ENCODE data around the gene CCDC150. TPM values are rescaled to one million over a fixed set of nuclear protein-coding genes. Genes with fewer than 3 reads are reported as not detected.

CCDC150 gene
- total RNA-seq, 1 donor from 2014 or later: 4.4 TPM

DNA sequence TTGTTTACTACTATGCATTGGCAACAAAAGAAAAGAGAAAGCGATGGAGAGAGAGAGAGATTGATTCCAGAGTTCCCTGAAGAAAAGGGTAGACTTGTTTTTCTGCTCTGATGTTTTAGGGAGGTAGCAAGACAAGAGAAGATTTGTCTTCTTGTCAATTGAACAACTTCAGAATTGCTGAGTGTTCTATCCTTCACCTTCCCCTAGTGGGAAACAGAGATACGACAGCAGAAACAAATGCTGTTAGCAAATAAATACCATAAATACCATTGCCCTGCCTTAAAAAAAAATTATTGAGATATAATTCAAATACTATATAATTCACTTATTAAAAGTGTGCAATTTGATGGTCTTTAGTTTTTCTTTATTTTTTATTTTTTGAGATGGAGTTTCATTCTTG lies 26.2 kb upstream of the CCDC150 start:
- no peaks in the 10 kb centered on the region for H4K20me1 ChIP-seq (ENCODE audit: insufficient read depth, low read length)
- no peaks in the 10 kb centered on the region for H3K79me2 ChIP-seq (ENCODE audit: insufficient read depth, low read length)
- H3K9me3 Mint-ChIP-seq (ENCODE audit: unreplicated experiment): no peaks in the 10 kb centered on the region
- H3K27ac ChIP-seq (ENCODE audit: low read depth, low read length): no peak overlapping the region
- no peaks in the 10 kb centered on the region for H3K27me3 ChIP-seq (ENCODE audit: insufficient read depth, low read length)
- peaks cover under 1% of the 10 kb centered on the region for H3K4me1 Mint-ChIP-seq (ENCODE audit: low read depth, unreplicated experiment)
- no peak for TF ChIP-seq CTCF (IDR thresholded peaks at IDR 0.05; ENCODE audit: insufficient read depth, low read depth, low read length)
- TF ChIP-seq EZH2 (IDR thresholded peaks at IDR 0.05; ENCODE audit: insufficient read depth, low read length): no peak
- no peaks in the 10 kb centered on the region for H3K4me1 ChIP-seq (ENCODE audit: insufficient read depth, low read length)
- no peaks in the 10 kb centered on the region for H3K36me3 Mint-ChIP-seq (ENCODE audit: low read depth, unreplicated experiment)
- no peak overlapping the region for H3K27ac Mint-ChIP-seq (ENCODE audit: unreplicated experiment)
- H3K36me3 ChIP-seq (ENCODE audit: insufficient read depth, low read length): no peaks in the 10 kb centered on the region
- no peaks in the 10 kb centered on the region for H3K9me3 ChIP-seq (ENCODE audit: insufficient read depth, low read depth, low read length)
- FAIRE-seq (no peak), DNase-seq (ENCODE audit: low read depth) (no peak)
- no peak overlapping the region for H3K4me3 ChIP-seq (ENCODE audit: insufficient read depth, low read depth, low read length)
- H3K4me2 ChIP-seq (ENCODE audit: low read length): no peak overlapping the region
- no peak overlapping the region for H2AFZ ChIP-seq (ENCODE audit: low read depth, low read length)
- no peaks in the 10 kb centered on the region for H3K27me3 Mint-ChIP-seq (ENCODE audit: low read depth, unreplicated experiment)
- H3K4me3 Mint-ChIP-seq (ENCODE audit: unreplicated experiment): no peak overlapping the region
- no peak overlapping the region for H3K9ac ChIP-seq (ENCODE audit: low read length)

- Histone ChIP-seq H3K36me3 (ENCODE audit: insufficient read depth, low read length) (no peaks in the 10 kb centered on the region), H2AFZ (ENCODE audit: low read depth, low read length) (no peak overlapping the region), H3K27ac (ENCODE audit: low read depth, low read length) (no peak overlapping the region), H4K20me1 (ENCODE audit: insufficient read depth, low read length) (no peaks in the 10 kb centered on the region), H3K27me3 (ENCODE audit: insufficient read depth, low read length) (no peaks in the 10 kb centered on the region), H3K4me2 (ENCODE audit: low read length) (no peak overlapping the region), H3K4me1 (ENCODE audit: insufficient read depth, low read length) (no peaks in the 10 kb centered on the region), H3K4me3 (ENCODE audit: insufficient read depth, low read depth, low read length) (no peak overlapping the region), H3K9me3 (ENCODE audit: insufficient read depth, low read depth, low read length) (no peaks in the 10 kb centered on the region), H3K9ac (ENCODE audit: low read length) (no peak overlapping the region), H3K79me2 (ENCODE audit: insufficient read depth, low read length) (no peaks in the 10 kb centered on the region)
- Mint-ChIP-seq H3K36me3 (ENCODE audit: low read depth, unreplicated experiment) (no peaks in the 10 kb centered on the region), H3K9me3 (ENCODE audit: unreplicated experiment) (peaks cover 4% of the 10 kb centered on the region), H3K27ac (ENCODE audit: unreplicated experiment) (no peak overlapping the region), H3K4me1 (ENCODE audit: low read depth, unreplicated experiment) (no peaks in the 10 kb centered on the region), H3K27me3 (ENCODE audit: low read depth, unreplicated experiment) (peaks cover 10% of the 10 kb centered on the region), H3K4me3 (ENCODE audit: unreplicated experiment) (no peak overlapping the region)
- no peak for FAIRE-seq
- no peak for DNase-seq (ENCODE audit: low read depth)
- TF ChIP-seq EZH2 (IDR thresholded peaks at IDR 0.05; ENCODE audit: insufficient read depth, low read length) (no peak), CTCF (IDR thresholded peaks at IDR 0.05; ENCODE audit: insufficient read depth, low read depth, low read length) (no peak)
Observed at GRCh38 chr2:196617430-196617829, 22.1 kb upstream of the CCDC150 start.

GRCh38 chr2:196618661-196619060 lies 20.9 kb upstream of the CCDC150 start:
- H3K4me3 Mint-ChIP-seq (ENCODE audit: unreplicated experiment): no peak overlapping the region
- H3K27me3 Mint-ChIP-seq (ENCODE audit: low read depth, unreplicated experiment): peaks cover 10% of the 10 kb centered on the region
- no peak overlapping the region for H3K9ac ChIP-seq (ENCODE audit: low read length)
- H3K36me3 ChIP-seq (ENCODE audit: insufficient read depth, low read length): no peaks in the 10 kb centered on the region
- no peaks in the 10 kb centered on the region for H3K27me3 ChIP-seq (ENCODE audit: insufficient read depth, low read length)
- no peaks in the 10 kb centered on the region for H4K20me1 ChIP-seq (ENCODE audit: insufficient read depth, low read length)
- DNase-seq (ENCODE audit: low read depth): no peak
- no peaks in the 10 kb centered on the region for H3K36me3 Mint-ChIP-seq (ENCODE audit: low read depth, unreplicated experiment)
- no peaks in the 10 kb centered on the region for H3K4me1 ChIP-seq (ENCODE audit: insufficient read depth, low read length)
- no peaks in the 10 kb centered on the region for H3K79me2 ChIP-seq (ENCODE audit: insufficient read depth, low read length)
- no peaks in the 10 kb centered on the region for H3K4me1 Mint-ChIP-seq (ENCODE audit: low read depth, unreplicated experiment)
- no peak overlapping the region for H3K4me2 ChIP-seq (ENCODE audit: low read length)
- H3K4me3 ChIP-seq (ENCODE audit: insufficient read depth, low read depth, low read length): no peak overlapping the region
- H3K9me3 Mint-ChIP-seq (ENCODE audit: unreplicated experiment): peaks cover 4% of the 10 kb centered on the region
- H3K27ac Mint-ChIP-seq (ENCODE audit: unreplicated experiment): no peak overlapping the region
- no peak for FAIRE-seq
- TF ChIP-seq EZH2 (IDR thresholded peaks at IDR 0.05; ENCODE audit: insufficient read depth, low read length): no peak
- TF ChIP-seq CTCF (IDR thresholded peaks at IDR 0.05; ENCODE audit: insufficient read depth, low read depth, low read length): no peak
- H3K27ac ChIP-seq (ENCODE audit: low read depth, low read length): no peak overlapping the region
- H2AFZ ChIP-seq (ENCODE audit: low read depth, low read length): no peak overlapping the region
- H3K9me3 ChIP-seq (ENCODE audit: insufficient read depth, low read depth, low read length): no peaks in the 10 kb centered on the region
